SK-N-SH (cell line): ENCODE data around the gene ZNF784. TPM values are rescaled to one million over a fixed set of nuclear protein-coding genes. Genes with fewer than 3 reads are reported as not detected.
A peak's percentile ranks its signal among the peaks of the same experiment; 100 is the strongest.

ENCODE experiments used
- CTCF ChIA-PET: fragments of 300-600, 350-600 bp; formaldehyde crosslinking; extraction: SDS; loops from one replicate; lab custom pipeline; 2021; lab: Yijun Ruan, JAX
- POLR2A ChIA-PET: fragments of 350-600 bp; sonication (Branson Sonifier 250); formaldehyde crosslinking; extraction: SDS; loops from one replicate; lab custom pipeline; 2020; ENCODE audit warnings: antibody characterized with exemption, inconsistent platforms; lab: Yijun Ruan, JAX
- DNase-seq: peaks from one replicate; pipeline ENCODE4 v3.0.0; 2012
- H2AFZ ChIP-seq: fragments of 200-600 bp; sonication (generic); 2 replicates; pipeline ENCODE4 v1.8.1; 2016; ENCODE audit warnings: antibody characterized with exemption, mild to moderate bottlenecking, low read depth
- H3F3A ChIP-seq: fragments of 200-600 bp; sonication (generic); replicated peaks from 2 replicates; pipeline ENCODE3; 2016; ENCODE audit warnings: antibody characterized with exemption, mild to moderate bottlenecking; ENCODE audit not compliant: insufficient read depth
- H3K27ac ChIP-seq, 2 experiments: fragments of 200-500 bp in 1 of 2; fragments of 200-600 bp in 1 of 2; sonication (Bioruptor generic) in 1 of 2; sonication (generic), shearing (Covaris generic) in 1 of 2; 2 replicates each; pipeline versions ENCODE4 v1.5.1 to v1.6.1; 2014 to 2016; ENCODE audit warnings: low read depth in 2 of 2, inconsistent platforms in 1 of 2, low read length in 1 of 2, mild to moderate bottlenecking in 1 of 2, mixed read lengths in 1 of 2
- H3K27me3 ChIP-seq: fragments of 200-600 bp; sonication (generic), shearing (Covaris generic); 2 replicates; pipeline ENCODE4 v1.6.1; 2016; ENCODE audit warnings: mixed run types; ENCODE audit not compliant: insufficient read depth
- H3K36me3 ChIP-seq, 2 experiments: fragments of 200-500 bp in 1 of 2; fragments of 200-600 bp in 1 of 2; sonication (Bioruptor generic) in 1 of 2; sonication (generic) in 1 of 2; replicated peaks in 1 of 2; 2 replicates each; pipeline versions ENCODE3 to v1.5.1; 2014 to 2016; ENCODE audit warnings: low read length in 1 of 2, mild to moderate bottlenecking in 1 of 2; ENCODE audit not compliant: insufficient read depth in 2 of 2, control insufficient read depth in 1 of 2
- H3K4me1 ChIP-seq, 2 experiments: fragments of 200-500 bp in 1 of 2; fragments of 200-600 bp in 1 of 2; sonication (Bioruptor generic) in 1 of 2; sonication (generic), shearing (Covaris generic) in 1 of 2; 2 replicates each; pipeline versions ENCODE4 v1.5.1 to v1.6.1; 2014 to 2016; ENCODE audit warnings: low read depth in 1 of 2, low read length in 1 of 2, mixed run types in 1 of 2; ENCODE audit not compliant: insufficient read depth in 2 of 2, control insufficient read depth in 1 of 2
- H3K4me2 ChIP-seq: fragments of 200-600 bp; sonication (generic), shearing (Covaris generic); 2 replicates; pipeline ENCODE4 v1.6.1; 2017; ENCODE audit warnings: mixed run types
- H3K4me3 ChIP-seq, 2 experiments: fragments of 200-500 bp in 1 of 2; fragments of 200-600 bp in 1 of 2; sonication (Bioruptor generic) in 1 of 2; sonication (generic), shearing (Covaris generic) in 1 of 2; 2 replicates each; pipeline versions ENCODE4 v1.5.1 to v1.8.1; 2014 to 2016; ENCODE audit warnings: low read depth in 2 of 2, inconsistent platforms in 1 of 2, low read length in 1 of 2, mild to moderate bottlenecking in 1 of 2, mixed read lengths in 1 of 2, moderate library complexity in 1 of 2
- H3K79me2 ChIP-seq: fragments of 200-600 bp; sonication (generic); 2 replicates; pipeline ENCODE4 v1.8.1; 2017; ENCODE audit warnings: mild to moderate bottlenecking; ENCODE audit not compliant: insufficient read depth
- H3K9ac ChIP-seq: fragments of 200-600 bp; sonication (generic); 2 replicates; pipeline ENCODE4 v1.6.1; 2017; ENCODE audit warnings: mixed run types
- H3K9me2 ChIP-seq: fragments of 200-600 bp; sonication (generic); 2 replicates; pipeline ENCODE4 v1.6.1; 2017; ENCODE audit warnings: mixed run types
- H3K9me3 ChIP-seq: fragments of 200-600 bp; sonication (generic); 2 replicates; pipeline ENCODE4 v1.6.1; 2017; ENCODE audit warnings: mixed run types, mild to moderate bottlenecking, moderate library complexity
- H4K20me1 ChIP-seq: fragments of 200-600 bp; sonication (generic); 2 replicates; pipeline ENCODE4 v1.6.1; 2017; ENCODE audit warnings: mild to moderate bottlenecking, mixed run types; ENCODE audit not compliant: insufficient read depth
- ELF1 ChIP-seq: IDR thresholded peaks from 2 replicates; pipeline ENCODE4 v1.4.0; 2012
- EP300 ChIP-seq, 2 experiments: IDR thresholded peaks; 2 replicates each; pipeline versions ENCODE4 v1.4.0 to v1.6.1; 2012; ENCODE audit warnings: borderline replicate concordance in 1 of 2, low read depth in 1 of 2, low read length in 1 of 2
- EZH2phosphoT487 ChIP-seq: fragments of 200-600 bp; sonication (generic); IDR thresholded peaks from 2 replicates; pipeline ENCODE4 v1.6.1; 2017; ENCODE audit warnings: low read depth, mixed run types, mild to moderate bottlenecking, antibody characterized with exemption, moderate library complexity, borderline replicate concordance
- FOXM1 ChIP-seq: IDR thresholded peaks from 2 replicates; pipeline ENCODE4 v1.4.0; 2012; ENCODE audit warnings: low read depth, mild to moderate bottlenecking
- GABPA ChIP-seq: IDR thresholded peaks from 2 replicates; pipeline ENCODE4 v1.4.0; 2012; ENCODE audit warnings: low read depth, mild to moderate bottlenecking
- MEF2A ChIP-seq: IDR thresholded peaks from 2 replicates; pipeline ENCODE4 v1.4.0; 2012; ENCODE audit warnings: low read depth, borderline replicate concordance
- MXI1 ChIP-seq: IDR thresholded peaks from 2 replicates; pipeline ENCODE4 v1.6.1; 2012; ENCODE audit warnings: mild to moderate bottlenecking, low read depth, low read length, improper control_type of control experiment
- NRF1 ChIP-seq: IDR thresholded peaks from 2 replicates; pipeline ENCODE4 v1.6.1; 2012; ENCODE audit warnings: low read depth, mild to moderate bottlenecking, low read length
- POLR2AphosphoS5 ChIP-seq: IDR thresholded peaks from 2 replicates; pipeline ENCODE4 v1.6.1; 2012; ENCODE audit warnings: low read depth, low read length
- RCOR1 ChIP-seq: fragments of 150-350 bp; IDR thresholded peaks from 2 replicates; pipeline ENCODE4 v1.6.1; 2017; ENCODE audit warnings: antibody characterized with exemption, low read length
- TEAD4 ChIP-seq: IDR thresholded peaks from 2 replicates; pipeline ENCODE4 v1.4.0; 2012; ENCODE audit warnings: mild to moderate bottlenecking, borderline replicate concordance; ENCODE audit not compliant: insufficient read depth
- WGBS: methylation state at CpG from one replicate; pipeline ENCODE4 v1.1.6; 2017; ENCODE audit warnings: low lambda C conversion rate; 5-methylcytosine and 5-hydroxymethylcytosine counted together
- polyA plus RNA-seq, 3 experiments: library from polyadenylated mRNA; depleted of rRNA; stranded (reverse); fragments of >200 nt; gene quantifications; 2 replicates each; pipeline ENCODE4 v1.2.3, GENCODE V29; 2012
- TF ChIP-seq, protein P1 (sequence below): IDR thresholded peaks from 2 replicates; pipeline ENCODE4 v1.4.0; 2012; ENCODE audit warnings: low read depth, borderline replicate concordance
- TF ChIP-seq, protein P2 (sequence below): IDR thresholded peaks from 2 replicates; pipeline ENCODE4 v1.4.0; 2012; ENCODE audit warnings: low read depth
- TF ChIP-seq, protein P3 (sequence below): IDR thresholded peaks from 2 replicates; pipeline ENCODE4 v1.4.0; 2012; ENCODE audit warnings: low read depth, borderline replicate concordance

The ZNF784 gene
- polyA plus RNA-seq, 1 of the 3 experiments (the other 2 are of a cell fraction) = 5.5 TPM

DNA sequence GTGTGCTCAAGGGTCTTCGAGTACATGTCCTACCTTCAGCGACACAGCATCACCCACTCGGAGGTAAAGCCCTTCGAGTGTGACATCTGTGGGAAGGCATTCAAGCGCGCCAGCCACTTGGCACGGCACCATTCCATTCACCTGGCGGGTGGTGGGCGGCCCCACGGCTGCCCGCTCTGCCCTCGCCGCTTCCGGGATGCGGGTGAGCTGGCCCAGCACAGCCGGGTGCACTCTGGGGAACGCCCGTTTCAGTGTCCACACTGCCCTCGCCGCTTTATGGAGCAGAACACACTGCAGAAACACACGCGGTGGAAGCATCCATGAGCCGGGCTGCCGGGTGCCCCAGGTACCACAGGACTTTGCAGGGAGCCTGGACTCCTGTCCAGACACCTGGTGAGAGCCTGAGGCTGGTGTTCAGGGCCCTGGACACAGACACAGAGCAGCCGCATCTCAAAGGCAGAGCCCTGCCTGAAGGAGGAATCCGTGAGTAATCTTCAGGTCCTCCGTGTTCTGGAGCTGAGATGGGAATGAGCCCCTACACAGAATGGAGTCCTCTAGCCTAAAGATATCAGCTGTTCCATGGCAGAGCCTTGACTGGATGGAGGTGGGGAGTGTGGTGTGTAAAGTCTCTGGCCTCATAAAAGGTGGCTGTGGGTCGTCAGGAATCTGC lies 20.6 kb upstream of the ZNF784 start (continued):
- no peak for TF ChIP-seq MEF2A
- no peak for TF ChIP-seq TEAD4
- TF ChIP-seq EP300 (IDR thresholded peaks at IDR 0.05; ENCODE audit: borderline replicate concordance in 1 of 2, low read depth in 1 of 2, low read length in 1 of 2) = no peak
- no peak for TF ChIP-seq RCOR1
- no peak for TF ChIP-seq GABPA

DNA sequence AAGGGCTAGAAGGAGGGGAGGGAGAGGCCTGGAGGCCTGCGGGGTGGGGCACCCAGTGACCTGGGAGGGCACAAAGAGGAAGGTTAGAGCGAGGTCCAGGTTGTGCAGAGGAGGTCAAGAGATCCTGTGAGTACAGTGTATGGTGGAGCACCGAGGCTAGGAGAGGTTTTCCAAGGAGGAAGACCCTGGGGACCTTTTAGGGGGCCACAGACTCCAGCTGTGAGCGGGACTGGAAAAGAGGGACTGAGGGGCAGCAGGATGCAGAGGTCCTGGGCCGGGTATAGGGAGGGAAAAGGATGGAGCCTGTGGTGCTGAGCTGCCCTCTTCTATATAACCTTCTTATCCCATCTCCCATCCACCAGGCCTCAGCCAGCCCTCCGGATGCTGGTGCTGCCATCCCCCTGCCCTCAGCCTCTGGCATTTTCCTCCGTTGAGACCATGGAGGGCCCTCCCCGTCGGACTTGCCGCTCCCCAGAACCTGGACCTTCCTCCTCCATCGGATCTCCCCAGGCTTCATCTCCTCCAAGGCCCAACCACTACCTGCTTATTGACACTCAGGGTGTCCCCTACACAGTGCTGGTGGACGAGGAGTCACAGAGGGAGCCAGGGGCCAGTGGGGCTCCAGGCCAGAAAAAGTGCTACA lies 19.9 kb upstream of the ZNF784 start:
- peak overlapping the region in 1 of 2 experiments; percentile 88; a peak in 3 of 4 replicates for H3K27ac ChIP-seq
- TF ChIP-seq POLR2AphosphoS5 (peak; percentile 23; the same call in 1 of the 2 replicates), EZH2phosphoT487 (no peak), FOXM1 (no peak), ELF1 (no peak), MXI1 (no peak), NRF1 (no peak)
- TF ChIP-seq, protein P1, sequence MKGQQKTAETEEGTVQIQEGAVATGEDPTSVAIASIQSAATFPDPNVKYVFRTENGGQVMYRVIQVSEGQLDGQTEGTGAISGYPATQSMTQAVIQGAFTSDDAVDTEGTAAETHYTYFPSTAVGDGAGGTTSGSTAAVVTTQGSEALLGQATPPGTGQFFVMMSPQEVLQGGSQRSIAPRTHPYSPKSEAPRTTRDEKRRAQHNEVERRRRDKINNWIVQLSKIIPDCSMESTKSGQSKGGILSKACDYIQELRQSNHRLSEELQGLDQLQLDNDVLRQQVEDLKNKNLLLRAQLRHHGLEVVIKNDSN = no peak
- TF ChIP-seq, protein P2, sequence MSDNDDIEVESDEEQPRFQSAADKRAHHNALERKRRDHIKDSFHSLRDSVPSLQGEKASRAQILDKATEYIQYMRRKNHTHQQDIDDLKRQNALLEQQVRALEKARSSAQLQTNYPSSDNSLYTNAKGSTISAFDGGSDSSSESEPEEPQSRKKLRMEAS = no peak
- TF ChIP-seq, protein P3, sequence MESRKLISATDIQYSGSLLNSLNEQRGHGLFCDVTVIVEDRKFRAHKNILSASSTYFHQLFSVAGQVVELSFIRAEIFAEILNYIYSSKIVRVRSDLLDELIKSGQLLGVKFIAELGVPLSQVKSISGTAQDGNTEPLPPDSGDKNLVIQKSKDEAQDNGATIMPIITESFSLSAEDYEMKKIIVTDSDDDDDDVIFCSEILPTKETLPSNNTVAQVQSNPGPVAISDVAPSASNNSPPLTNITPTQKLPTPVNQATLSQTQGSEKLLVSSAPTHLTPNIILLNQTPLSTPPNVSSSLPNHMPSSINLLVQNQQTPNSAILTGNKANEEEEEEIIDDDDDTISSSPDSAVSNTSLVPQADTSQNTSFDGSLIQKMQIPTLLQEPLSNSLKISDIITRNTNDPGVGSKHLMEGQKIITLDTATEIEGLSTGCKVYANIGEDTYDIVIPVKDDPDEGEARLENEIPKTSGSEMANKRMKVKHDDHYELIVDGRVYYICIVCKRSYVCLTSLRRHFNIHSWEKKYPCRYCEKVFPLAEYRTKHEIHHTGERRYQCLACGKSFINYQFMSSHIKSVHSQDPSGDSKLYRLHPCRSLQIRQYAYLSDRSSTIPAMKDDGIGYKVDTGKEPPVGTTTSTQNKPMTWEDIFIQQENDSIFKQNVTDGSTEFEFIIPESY = no peak
- 47% methylated on average over 12 of the region's 12 CpGs for WGBS
- H3K36me3 ChIP-seq = peaks cover 3 to 13% of the 10 kb centered on the region in 2 experiments
- peaks cover 73% of the 10 kb centered on the region for H3K79me2 ChIP-seq
- peaks cover 21 to 49% of the 10 kb centered on the region in 2 experiments; a peak in 2 of 4 replicates for H3K4me1 ChIP-seq
- H3K9me3 ChIP-seq = no peaks in the 10 kb centered on the region
- H3K9ac ChIP-seq = peak overlapping the region; percentile 86
- H2AFZ ChIP-seq = no peak overlapping the region
- no peaks in the 10 kb centered on the region for H4K20me1 ChIP-seq
- peak overlapping the region; percentile 95 for H3K4me2 ChIP-seq
- peak overlapping the region; percentile 53 to 81 for H3K4me3 ChIP-seq
- POLR2A ChIA-PET = no interaction called here
- H3F3A ChIP-seq = peaks cover 34% of the 10 kb centered on the region
- peak; percentile 9 for DNase-seq
- CTCF ChIA-PET = interaction anchor here (1.2 to 3.9 kb wide), 4 partner anchors 10 to 38 kb away, joined by 3 to 22 read pairs (median 6); no protein-coding TSS in a partner anchor
- no peaks in the 10 kb centered on the region for H3K27me3 ChIP-seq
- H3K9me2 ChIP-seq = no peaks in the 10 kb centered on the region
